Natural killer cell (primary cell): ENCODE results near the gene HBEGF. TPM values are rescaled to one million over a fixed set of nuclear protein-coding genes. Genes with fewer than 3 reads are reported as not detected.

Experiments used
- ATAC-seq, 3 donors: fragments of 150-1000 bp in 2 of 3; fragments of 200-7000 bp in 1 of 3; cut with Tn5 transposase; 1 replicate in 1 of 3; 2 replicates in 2 of 3; pipeline ENCODE4 v1.10.0; 2021; ENCODE audit warnings: mild to moderate bottlenecking in 2 of 3, moderate library complexity in 2 of 3
- DNase-seq, 2 donors: peaks; one replicate each; pipeline versions ENCODE4 v3.0.0 to v3.0.0-alpha.2; 2013 to 2021; ENCODE audit warnings: mixed read lengths in 1 of 2
- H3K27ac ChIP-seq: one replicate; pipeline ENCODE4 v1.5.1; 2013; ENCODE audit warnings: mild to moderate bottlenecking, low read length
- H3K27me3 ChIP-seq: one replicate; pipeline ENCODE4 v1.6.1; 2013; ENCODE audit warnings: low read length; ENCODE audit not compliant: control insufficient read depth, insufficient read depth
- H3K36me3 ChIP-seq: one replicate; pipeline ENCODE4 v1.6.1; 2013; ENCODE audit warnings: low read length; ENCODE audit not compliant: control insufficient read depth, insufficient read depth
- H3K4me1 ChIP-seq: one replicate; pipeline ENCODE4 v1.6.1; 2013; ENCODE audit warnings: low read length; ENCODE audit not compliant: control insufficient read depth, insufficient read depth
- H3K4me3 ChIP-seq: one replicate; pipeline ENCODE4 v1.5.1; 2013; ENCODE audit warnings: low read length
- H3K9me3 ChIP-seq: one replicate; pipeline ENCODE4 v1.6.1; 2013; ENCODE audit warnings: low read length; ENCODE audit not compliant: control insufficient read depth, insufficient read depth
- H3K27ac Mint-ChIP-seq, 2 donors: one replicate each; pipeline ENCODE4 v1.8.0; 2022; ENCODE audit warnings: mild to moderate bottlenecking in 2 of 2, mixed read lengths in 2 of 2, moderate library complexity in 1 of 2
- H3K27me3 Mint-ChIP-seq, 2 donors: one replicate each; pipeline ENCODE4 v1.8.0; 2022; ENCODE audit warnings: low read depth in 2 of 2, mixed read lengths in 2 of 2
- H3K36me3 Mint-ChIP-seq: one replicate; pipeline ENCODE4 v1.8.0; 2022; ENCODE audit warnings: mixed read lengths
- H3K4me1 Mint-ChIP-seq, 2 donors: one replicate each; pipeline ENCODE4 v1.8.0; 2022; ENCODE audit warnings: mixed read lengths in 2 of 2
- H3K4me3 Mint-ChIP-seq: one replicate; pipeline ENCODE4 v1.8.0; 2022; ENCODE audit warnings: mild to moderate bottlenecking, moderate library complexity, mixed read lengths
- H3K9me3 Mint-ChIP-seq, 2 donors: one replicate each; pipeline ENCODE4 v1.8.0; 2022; ENCODE audit warnings: mixed read lengths in 2 of 2
- WGBS: methylation state at CpG from one replicate; pipeline ENCODE4 v1.1.7; 2013; ENCODE audit warnings: missing lambda C conversion rate; ENCODE audit not compliant: insufficient coverage; 5-methylcytosine and 5-hydroxymethylcytosine counted together
- intact Hi-C: fragments of 100-400 bp; cut with micrococcal nuclease; formaldehyde crosslinking; loops from one replicate; pipeline ENCODE4 v1.14.2; 2022
- total RNA-seq, 4 donors: library from RNA; stranded (reverse); fragments of 120-200 nt in 1 of 4; gene quantifications; one replicate each; pipeline versions ENCODE4 v1.2.3 to v1.2.4, GENCODE V29; 2013 to 2022
- TF ChIP-seq, protein P1 (sequence below): fragments of 200-600 bp; IDR thresholded peaks from one replicate; pipeline ENCODE4 v1.8.0; 2022; ENCODE audit warnings: antibody characterized with exemption

Gene HBEGF
- total RNA-seq, 3 donors from 2014 or later (not counting 1 experiment from before 2014, with no cell fraction given) = 5.1 to 9.9 (median 7.8) TPM

DNA sequence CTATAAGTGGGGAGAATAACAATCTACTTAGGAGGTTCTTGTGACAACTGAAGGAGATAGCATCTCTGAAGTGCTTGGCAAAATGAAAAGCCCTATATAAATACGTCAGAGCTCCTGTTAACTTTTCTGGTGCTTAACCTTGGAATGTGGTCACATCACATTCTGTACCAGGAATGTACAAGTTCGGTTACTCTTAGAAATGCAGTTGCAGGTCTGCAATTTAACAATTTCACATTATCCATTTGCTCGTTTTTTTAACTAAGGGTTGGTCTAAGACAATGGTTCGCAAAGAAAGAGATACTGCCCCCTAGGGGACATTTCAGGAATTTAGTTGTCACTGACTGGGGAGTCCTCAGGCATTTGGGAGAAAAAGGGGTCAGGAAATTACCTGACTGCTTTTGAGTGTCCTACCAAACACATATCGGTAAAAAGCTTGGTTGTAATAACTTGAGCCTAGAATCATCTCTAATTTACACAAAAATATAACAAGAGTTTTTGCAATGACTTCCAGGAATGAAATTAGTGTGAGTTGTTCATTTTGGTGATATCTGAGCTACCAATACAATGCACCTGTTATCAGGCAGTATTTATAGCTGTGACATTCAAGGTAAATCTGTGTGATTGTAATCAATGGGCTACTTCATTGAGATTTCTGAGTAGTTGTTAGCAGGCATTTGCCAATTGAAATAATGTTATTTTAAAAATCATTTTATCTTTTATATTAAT lies 5.4 kb upstream of the HBEGF start:
- no peak overlapping the region for H3K4me3 Mint-ChIP-seq
- Histone ChIP-seq H3K36me3 (no peaks in the 10 kb centered on the region), H3K27ac (no peak overlapping the region), H3K4me1 (peaks cover 15% of the 10 kb centered on the region), H3K9me3 (no peaks in the 10 kb centered on the region), H3K27me3 (no peaks in the 10 kb centered on the region), H3K4me3 (no peak overlapping the region)
- peak; percentile 82 to 89 (median 87) for ATAC-seq
- H3K4me1 Mint-ChIP-seq = peaks cover 4 to 11% of the 10 kb centered on the region in 2 donors
- H3K9me3 Mint-ChIP-seq = no peaks in the 10 kb centered on the region
- no peaks in the 10 kb centered on the region for H3K36me3 Mint-ChIP-seq
- TF ChIP-seq, protein P1, sequence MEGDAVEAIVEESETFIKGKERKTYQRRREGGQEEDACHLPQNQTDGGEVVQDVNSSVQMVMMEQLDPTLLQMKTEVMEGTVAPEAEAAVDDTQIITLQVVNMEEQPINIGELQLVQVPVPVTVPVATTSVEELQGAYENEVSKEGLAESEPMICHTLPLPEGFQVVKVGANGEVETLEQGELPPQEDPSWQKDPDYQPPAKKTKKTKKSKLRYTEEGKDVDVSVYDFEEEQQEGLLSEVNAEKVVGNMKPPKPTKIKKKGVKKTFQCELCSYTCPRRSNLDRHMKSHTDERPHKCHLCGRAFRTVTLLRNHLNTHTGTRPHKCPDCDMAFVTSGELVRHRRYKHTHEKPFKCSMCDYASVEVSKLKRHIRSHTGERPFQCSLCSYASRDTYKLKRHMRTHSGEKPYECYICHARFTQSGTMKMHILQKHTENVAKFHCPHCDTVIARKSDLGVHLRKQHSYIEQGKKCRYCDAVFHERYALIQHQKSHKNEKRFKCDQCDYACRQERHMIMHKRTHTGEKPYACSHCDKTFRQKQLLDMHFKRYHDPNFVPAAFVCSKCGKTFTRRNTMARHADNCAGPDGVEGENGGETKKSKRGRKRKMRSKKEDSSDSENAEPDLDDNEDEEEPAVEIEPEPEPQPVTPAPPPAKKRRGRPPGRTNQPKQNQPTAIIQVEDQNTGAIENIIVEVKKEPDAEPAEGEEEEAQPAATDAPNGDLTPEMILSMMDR = peak; percentile 90
- DNase-seq = peak in 1 of 2 donors; percentile 88
- H3K27ac Mint-ChIP-seq = no peak overlapping the region
- intact Hi-C loops = loop anchor here (1.0 kb wide), 1 partner anchor 107 kb away; no protein-coding TSS in a partner anchor
- H3K27me3 Mint-ChIP-seq = peaks cover 6 to 13% of the 10 kb centered on the region in 2 donors
- WGBS = 13% methylated on average over 4 of the region's 5 CpGs

DNA sequence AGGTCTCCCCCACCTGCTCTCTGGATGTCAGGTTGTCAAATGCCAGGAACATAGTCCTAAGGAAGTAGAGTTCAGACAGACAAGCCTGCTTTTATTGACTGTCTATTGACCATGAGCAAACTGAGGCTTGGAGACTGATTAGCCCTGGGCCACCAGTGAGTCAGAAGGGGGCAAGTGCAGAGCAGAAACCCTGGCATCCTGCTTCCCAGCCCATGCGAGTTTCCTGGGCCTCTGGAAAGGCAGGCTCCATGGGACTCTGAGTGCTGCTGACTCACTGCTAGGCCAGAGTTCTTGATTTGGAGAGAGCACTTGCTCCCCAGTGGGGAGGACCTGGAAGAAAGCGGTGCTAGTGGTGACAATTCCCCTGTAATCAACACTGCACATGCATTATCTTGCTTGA lies 2.8 kb upstream of the HBEGF start:
- Mint-ChIP-seq H3K27ac (no peak overlapping the region), H3K4me3 (no peak overlapping the region), H3K4me1 (peaks cover 13 to 25% of the 10 kb centered on the region in 2 donors), H3K27me3 (peaks cover 13 to 23% of the 10 kb centered on the region in 2 donors), H3K36me3 (no peaks in the 10 kb centered on the region), H3K9me3 (no peaks in the 10 kb centered on the region)
- H3K27me3 ChIP-seq = no peaks in the 10 kb centered on the region
- H3K36me3 ChIP-seq = no peaks in the 10 kb centered on the region
- TF ChIP-seq, protein P1 = no peak
- intact Hi-C loops = no loop called here
- 84% methylated on average over 2 of the region's 2 CpGs for WGBS
- no peak for DNase-seq
- peaks cover 19% of the 10 kb centered on the region for H3K4me1 ChIP-seq
- H3K4me3 ChIP-seq = no peak overlapping the region
- no peaks in the 10 kb centered on the region for H3K9me3 ChIP-seq
- no peak for ATAC-seq
- H3K27ac ChIP-seq = no peak overlapping the region

DNA sequence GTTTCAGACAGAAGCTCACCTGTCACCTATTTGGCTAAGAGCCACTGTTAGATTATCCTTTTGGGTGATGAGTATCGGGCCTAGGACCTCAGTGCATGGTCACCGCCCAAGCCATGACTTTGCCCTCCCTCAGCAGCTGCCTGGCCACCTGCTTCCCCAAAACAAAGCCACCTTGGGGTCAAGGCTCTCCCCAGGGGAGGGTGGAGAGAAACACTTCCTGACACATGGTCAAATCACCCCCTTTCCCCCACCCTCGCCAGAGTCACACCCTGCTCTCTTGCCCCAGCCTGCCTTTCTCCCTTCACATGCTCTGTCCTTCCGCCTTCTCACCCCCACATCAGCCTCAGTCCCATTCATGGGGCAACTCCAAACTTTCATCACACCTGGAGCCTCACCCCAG lies 1.7 kb upstream of the HBEGF start:
- Mint-ChIP-seq H3K27ac (no peak overlapping the region), H3K36me3 (no peaks in the 10 kb centered on the region), H3K27me3 (peaks cover 13 to 23% of the 10 kb centered on the region in 2 donors), H3K4me3 (peak overlapping the region; percentile 31), H3K9me3 (no peaks in the 10 kb centered on the region), H3K4me1 (peaks cover 13 to 27% of the 10 kb centered on the region in 2 donors)
- H3K27ac ChIP-seq = no peak overlapping the region
- H3K27me3 ChIP-seq = no peaks in the 10 kb centered on the region
- 61% methylated on average over 4 of the region's 4 CpGs for WGBS
- no peak overlapping the region for H3K4me3 ChIP-seq
- H3K36me3 ChIP-seq = no peaks in the 10 kb centered on the region
- TF ChIP-seq, protein P1 = no peak
- H3K4me1 ChIP-seq = peaks cover 26% of the 10 kb centered on the region
- no peak for ATAC-seq
- DNase-seq = no peak
- intact Hi-C loops = no loop called here
- no peaks in the 10 kb centered on the region for H3K9me3 ChIP-seq
